TTC549 (cell line): ENCODE measurements around the gene CAV2.

Experiments used
- FAIRE-seq: peaks from 2 replicates; lab custom pipeline; 2012; peaks lifted over from hg19 to GRCh38; lab: Jason Lieb, UNC

Gene CAV2

DNA sequence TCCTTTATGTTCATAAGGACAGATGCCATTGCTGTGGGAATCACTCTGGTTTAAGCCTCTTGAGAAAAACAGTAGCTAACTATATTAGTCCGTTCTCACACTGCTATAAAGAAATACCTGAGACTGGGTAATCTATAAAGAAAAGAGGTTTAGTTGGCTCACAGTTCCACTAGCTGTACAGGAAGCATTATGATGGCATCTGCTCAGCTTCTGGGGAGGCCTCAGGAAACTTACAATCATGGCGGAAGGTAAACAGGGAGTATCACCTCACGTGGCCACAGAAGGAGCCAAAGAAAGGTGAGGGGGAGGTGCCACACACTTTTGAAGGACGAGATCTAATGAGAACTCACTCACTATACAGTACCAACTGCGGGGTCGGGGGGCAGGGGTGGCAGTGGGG lies 2.9 kb upstream of the CAV2 start:
- FAIRE-seq = no peak

DNA sequence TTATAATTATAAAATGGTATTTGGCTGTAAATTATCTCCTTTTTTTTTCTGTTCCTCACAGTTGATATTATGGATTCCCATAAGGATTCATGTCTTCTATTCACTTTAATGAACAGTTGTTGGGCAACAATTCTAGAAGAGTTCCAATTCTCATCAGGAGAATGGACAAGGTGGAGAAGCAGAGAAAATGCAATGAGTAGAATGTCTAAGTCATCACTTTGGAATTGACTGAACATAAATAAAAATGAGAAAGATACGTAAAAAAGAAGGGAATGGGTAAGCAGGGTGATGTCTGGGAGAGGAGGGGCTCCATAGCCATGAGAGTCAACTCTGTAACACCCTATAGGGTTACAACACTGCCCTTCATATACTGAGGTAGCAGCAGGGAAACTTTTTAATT lies 1.8 kb upstream of the CAV2 start:
- FAIRE-seq = no peak

DNA sequence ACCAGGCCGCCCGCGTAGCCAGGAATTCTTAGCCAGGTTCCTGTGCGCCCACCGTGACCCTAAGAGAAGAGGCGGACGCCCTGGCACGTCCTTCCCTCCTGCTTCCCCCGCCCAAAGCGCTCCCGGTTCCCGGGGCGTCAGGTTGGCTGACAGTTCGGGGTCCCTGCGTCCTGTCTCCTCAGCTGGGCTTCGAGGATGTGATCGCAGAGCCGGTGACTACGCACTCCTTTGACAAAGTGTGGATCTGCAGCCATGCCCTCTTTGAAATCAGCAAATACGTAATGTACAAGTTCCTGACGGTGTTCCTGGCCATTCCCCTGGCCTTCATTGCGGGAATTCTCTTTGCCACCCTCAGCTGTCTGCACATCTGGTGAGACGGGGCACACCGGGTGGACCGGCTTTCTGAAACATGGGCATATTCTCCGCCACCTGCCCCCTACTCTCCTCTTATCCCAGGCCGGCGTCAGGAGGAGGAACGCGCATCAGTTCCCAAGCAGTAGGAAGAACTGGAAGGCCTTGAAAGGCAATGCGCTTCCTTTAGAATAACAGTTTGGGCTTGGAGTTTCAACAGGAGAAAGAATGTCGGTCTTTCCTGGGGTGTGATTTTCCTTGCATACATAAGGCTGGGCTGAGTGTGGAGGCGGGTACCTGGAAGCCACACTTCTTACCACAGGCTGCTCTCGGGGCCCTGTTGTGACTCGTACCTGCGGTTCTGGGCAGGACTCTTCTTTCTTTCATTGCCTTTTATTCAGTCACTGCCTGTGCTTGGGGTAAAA lies 728 bp downstream of the CAV2 start:
- no peak for FAIRE-seq

DNA sequence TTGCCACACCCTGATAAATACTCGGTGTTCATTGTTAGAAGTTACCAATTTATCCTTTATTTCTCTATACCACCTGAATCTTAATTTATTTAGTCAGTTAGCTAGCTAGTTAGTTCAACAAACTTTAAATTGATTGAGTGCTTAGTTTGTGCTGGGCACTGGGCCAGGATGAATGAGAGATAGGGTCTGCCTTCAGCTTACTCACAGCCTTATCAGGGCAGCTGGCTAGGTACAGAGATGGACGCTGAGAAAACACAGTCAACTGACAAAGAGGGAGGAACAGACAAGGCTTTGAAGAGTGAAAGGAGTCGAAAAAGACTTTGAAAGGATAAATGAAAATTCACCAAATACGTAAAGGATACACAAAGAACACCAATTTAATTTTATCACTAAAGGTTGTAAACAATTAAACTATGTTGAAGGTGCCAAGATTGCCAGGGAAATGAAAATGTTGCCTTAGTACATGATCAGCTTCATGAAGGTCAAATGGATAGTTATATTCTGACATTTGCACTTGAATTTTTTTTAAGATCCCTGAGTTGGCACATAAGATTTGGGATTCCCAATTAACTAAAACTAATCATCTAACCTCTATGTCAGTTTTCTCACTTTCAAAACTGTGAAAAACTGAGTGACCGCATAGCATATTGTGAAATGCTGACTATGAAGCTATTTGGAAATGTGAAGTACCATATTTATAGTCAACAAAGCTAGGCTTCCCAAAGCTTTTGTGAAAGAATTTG lies 2.1 kb downstream of the CAV2 start:
- no peak for FAIRE-seq

DNA sequence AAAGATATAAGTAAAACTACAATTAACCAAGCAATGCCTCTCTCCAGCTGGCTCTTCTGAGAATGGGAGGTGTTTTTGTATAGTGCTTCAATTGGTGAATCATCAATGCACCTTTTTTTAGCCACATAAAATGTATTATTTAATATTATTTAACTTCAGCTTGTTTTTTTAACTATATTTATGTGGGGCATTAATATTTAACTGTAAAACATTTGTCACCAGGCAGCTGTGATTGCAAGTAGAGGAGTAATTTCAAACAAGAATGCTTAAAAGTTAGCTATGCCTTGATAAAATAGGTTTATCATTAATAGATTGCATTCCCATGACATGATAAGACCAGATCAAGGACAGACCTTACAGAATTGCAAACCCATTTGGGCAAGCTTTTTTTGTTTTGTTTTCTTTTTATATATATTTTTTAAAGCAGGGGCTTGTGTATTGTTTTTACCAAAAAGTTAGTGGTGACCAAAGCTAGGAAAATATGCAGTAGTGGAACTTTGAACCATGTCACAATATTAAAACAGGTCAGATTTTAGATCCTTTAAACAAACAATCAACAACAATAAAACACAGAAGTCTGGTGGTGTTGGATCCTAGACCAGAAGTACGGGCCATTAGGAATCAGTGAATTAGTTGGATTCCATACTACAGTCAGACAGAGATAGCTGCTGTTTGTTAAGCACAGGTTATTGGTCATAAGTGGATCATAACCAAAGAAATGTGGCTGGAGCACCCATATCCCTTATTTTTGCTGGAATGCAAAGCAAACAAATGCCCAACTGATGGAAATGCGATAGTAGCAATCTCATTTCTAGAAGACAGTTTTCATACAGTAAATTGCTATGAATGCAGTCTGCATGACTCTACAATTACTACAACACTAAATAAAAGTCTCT lies 2.9 kb downstream of the CAV2 start:
- no peak for FAIRE-seq

DNA sequence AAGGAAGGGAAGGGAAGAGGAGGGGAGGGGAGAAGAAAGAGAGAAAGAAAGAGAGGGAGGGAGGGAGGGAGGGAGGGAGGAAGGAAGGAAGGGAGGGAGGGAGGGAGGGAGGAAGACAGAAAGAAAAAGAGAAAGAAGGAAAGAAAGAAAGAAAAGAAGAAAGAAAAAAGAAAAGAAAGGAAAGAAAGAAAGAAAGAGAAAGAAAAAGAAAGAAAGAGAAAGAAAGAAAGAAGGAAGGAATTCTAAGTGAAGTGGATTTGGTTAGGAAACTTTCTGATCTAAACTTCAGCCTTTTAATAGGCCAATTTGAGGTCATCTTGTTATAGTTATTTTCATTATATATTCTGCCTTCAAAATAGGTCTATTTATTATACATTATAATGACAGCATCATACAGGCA lies 4.3 kb downstream of the CAV2 start:
- FAIRE-seq = no peak

DNA sequence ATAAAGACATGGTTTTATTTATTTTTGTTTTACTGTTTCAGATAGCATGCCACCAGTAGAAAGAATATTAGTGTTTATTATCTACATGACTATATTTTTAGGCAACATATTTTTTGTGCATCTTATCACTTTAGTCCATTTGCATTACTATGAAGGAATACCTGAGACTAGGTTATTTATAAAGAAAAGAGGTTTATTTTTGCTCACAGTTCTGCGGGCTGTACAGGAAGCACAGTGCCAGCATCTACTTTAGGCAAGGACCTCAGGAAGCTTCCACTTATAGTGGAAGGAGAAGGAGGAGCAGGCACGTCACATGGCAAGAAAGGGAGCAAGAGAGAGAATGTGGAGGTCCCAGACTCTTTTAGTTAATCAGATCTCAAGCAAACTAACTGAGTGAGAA lies 5.7 kb downstream of the CAV2 start:
- FAIRE-seq = no peak

DNA sequence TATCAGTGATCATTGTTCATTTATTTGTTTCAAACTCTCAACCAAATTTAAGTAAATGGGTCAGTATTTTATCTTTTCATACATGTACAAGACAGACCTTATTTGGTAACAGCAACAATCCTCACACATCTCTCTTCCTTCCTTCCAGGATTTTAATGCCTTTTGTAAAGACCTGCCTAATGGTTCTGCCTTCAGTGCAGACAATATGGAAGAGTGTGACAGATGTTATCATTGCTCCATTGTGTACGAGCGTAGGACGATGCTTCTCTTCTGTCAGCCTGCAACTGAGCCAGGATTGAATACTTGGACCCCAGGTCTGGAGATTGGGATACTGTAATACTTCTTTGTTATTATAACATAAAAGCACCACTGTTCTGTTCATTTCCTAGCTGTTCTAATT lies 6.3 kb downstream of the CAV2 start:
- no peak for FAIRE-seq

DNA sequence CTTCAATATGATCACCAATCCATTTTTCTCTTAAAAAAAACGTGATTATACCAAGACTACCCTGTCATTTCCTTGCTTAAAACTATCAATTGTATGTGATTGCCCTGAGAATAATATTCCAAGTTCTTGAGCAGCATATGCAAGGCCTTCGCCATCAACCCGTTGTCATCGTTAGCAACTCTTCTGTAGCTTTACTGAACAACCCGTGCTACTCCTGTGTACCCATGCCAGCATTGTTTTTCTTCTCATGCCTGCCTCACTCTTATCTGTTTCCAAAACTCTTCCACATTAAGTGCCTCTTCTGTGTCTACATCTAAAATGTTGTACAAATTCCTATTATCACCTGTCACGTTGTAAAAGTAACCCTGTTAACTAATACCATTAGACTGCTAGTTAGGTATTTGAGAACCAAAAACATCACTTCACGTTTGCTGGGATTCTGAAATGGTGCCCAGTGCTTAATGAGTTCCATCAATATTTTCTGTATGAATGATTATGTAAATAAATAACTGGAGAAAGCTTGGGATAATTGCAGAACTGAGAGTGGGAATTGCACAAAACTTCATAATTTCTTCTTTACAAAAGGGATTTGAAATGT lies 10.5 kb downstream of the CAV2 start:
- FAIRE-seq = no peak

DNA sequence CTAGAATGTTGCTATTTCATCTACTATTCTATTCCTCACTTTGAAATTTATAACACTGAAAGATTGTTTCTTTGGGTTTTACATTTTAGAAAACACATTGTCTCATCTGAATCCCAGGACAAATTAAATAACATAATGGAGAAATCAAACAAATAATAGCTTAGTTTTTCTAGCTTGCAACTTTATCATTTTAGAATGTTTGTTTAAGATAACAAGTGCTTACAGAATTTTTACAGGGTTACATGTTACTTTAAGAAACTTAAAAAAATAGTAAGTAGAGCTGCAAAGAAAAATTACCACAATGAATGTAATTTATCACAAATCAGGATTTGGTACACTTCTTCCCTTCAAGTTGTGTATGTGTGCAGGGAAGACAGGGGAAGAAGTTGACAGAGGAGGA lies 11.3 kb downstream of the CAV2 start:
- no peak for FAIRE-seq

DNA sequence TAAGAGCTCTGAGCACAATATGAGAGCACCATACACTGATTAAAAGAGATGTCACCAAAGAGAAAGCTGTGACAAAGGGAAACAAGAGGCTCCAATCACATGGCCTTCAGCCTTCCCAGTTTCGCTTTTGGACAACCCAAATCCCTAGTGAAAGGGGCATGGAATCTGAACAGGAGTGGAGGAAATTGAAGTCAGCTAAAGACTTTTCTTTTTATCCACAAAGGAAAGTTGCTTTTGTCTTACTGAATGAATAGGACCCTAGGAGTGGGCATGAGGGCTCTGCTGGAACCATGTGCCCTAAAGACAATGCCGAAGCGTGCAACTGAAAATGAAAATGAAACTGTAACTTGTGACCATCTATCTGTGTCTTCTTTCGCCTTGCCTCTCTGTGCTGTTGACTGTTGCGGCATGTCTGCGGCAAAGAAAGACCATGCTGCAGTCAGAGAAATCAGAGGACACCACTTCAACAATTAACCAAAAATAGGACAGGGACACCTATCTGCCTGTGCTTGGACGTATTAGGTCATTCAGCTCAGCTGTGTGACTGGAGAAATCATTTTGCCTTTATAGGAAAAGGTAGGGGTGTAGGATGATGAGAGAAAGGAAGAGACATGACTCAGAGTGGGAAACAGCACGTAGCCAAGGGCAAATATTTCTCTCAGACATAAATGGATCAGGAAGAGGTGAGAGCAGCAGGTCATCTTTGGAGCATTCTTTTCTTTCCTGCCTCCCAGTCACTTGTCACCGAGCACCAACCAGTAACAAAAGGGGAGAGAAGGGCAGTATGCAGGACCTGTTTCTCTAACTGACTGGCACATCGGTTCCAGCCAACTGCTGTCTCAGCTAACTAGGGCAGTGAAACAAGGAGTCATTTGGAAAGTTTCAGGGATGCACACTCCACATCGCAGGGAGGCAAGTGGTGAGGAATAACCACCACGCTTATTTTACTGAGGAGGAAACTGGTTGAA lies 12.3 kb downstream of the CAV2 start:
- no peak for FAIRE-seq

DNA sequence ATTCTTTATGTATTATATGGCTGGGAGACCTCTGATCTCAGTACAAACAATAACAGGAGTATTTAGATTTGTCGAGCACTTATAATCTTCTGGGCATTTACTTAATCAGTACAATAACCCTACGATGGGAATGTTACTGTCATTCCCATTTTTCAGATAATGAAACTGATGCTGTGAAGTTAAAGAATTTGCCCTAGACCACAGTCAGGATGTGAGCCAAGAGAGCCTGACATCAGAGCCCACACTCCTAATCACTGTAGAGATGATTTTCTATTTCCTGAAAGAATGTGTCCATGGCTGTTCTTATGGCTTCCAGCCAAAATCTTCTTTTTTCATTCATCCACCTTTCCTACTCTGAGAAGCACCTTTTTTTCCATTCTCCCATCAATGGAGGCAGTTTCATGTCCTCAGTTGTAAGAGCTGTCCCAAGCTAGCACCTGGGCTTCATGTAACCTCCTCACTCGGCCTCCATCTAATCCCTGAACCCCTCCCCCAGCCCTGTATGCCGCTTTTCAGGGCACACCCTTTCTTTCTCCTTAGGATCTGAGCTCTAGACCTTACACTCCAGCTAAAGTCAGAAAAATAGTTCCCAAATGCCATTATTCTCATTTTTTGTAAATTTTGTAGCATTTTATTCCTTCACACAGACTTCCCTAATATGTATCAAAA lies 13.1 kb downstream of the CAV2 start:
- FAIRE-seq = no peak

DNA sequence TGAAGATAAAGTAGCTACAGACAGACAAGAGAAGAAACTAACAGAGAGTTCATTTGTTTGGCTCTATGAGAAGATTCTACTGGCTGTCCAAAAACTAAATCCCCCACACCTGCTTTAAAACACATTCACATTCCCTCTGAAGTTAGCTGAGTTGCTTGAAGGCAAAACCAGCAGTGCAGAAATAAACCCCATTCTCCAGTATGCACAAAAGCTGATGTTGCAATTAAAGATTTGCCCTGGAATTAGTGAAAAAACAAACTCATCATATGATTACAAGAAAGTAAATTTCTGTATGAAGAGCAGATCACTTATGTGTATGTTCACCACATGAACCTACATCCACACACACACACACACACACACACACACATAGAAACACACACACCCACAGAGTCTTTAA lies 16.0 kb downstream of the CAV2 start:
- FAIRE-seq = no peak

DNA sequence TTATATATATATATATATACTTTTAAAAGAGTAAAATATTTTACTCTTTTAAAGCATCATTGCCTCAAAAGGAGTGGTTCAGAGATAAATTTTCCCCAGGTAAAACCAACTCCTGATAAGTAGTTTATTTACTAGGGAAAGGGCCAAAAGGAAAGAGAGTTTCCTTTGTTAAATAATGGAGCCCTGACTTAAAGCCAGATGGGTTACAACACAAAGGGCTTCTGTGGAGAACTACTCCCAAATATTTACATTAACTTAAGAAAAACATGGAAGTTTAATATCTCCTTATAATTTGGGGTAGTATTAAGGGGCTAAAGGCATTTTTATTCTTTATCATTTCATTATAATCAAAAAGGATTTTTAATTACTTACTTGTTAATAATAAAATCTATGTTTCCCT lies 16.8 kb downstream of the CAV2 start:
- FAIRE-seq = no peak

DNA sequence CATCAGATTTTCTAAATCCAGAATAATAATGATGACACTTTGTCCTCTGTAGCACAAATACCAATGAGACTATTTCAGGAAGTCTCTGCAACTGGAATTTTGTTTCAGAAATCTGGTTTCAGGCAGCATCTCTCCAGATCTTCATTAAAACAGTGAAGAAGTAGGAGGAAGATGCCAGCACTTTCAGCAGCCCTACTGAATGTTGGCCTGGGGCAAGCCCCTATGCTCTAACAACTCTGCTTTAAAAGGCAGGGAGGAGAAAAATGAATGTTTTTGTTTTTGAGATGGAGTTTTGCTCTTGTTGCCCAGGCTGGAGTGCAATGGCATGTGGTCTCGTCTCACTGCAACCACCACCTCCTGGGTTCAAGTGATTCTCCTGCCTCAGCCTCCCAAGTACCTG lies 18.1 kb downstream of the CAV2 start:
- FAIRE-seq = no peak

DNA sequence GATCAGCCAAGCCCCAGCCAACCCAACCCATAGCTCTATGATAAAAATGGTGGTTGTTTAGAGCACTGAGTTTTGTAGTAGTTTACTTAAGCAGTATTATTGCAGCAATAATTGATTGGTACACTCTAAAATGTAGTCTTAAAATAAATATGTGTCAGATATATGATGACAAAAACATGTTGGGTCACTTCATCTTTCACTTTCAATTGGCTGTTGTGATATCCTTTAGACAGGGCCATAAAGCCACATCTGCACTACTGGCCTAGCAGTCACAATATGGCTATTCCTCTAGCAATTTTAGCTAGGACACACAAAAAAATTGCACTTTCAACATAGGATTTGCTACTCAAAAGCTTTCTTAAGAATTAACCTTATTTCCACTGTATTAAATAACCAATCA lies 19.4 kb downstream of the CAV2 start:
- FAIRE-seq = no peak

DNA sequence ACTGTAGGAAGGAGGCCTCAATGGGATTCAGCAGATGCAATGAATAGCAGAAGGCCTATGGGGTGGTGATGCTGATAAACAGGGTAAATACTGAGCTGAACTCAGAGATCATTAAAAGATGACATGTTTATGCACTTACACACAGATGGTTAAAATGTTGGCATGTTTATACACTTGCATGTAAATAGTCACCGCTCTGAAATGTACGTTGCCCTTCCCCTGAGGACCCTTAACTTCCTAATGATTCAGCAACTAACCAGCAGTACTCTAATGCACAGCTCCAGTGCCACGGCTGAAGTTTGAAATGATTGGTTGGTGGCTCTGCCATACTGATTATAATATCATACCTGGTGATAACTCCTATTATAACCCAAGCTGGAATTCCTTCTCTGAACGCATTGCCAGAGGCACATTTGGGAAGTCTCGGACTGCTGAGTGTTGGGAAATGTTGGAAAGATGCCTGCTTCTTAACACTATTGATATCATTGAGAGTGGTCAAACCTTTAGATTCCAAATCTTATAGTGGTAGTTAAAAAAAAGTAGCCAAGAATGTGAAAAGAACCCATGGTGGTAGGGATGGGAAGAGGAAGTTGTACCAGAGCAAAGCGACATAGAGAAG lies 21.6 kb downstream of the CAV2 start:
- FAIRE-seq = no peak

DNA sequence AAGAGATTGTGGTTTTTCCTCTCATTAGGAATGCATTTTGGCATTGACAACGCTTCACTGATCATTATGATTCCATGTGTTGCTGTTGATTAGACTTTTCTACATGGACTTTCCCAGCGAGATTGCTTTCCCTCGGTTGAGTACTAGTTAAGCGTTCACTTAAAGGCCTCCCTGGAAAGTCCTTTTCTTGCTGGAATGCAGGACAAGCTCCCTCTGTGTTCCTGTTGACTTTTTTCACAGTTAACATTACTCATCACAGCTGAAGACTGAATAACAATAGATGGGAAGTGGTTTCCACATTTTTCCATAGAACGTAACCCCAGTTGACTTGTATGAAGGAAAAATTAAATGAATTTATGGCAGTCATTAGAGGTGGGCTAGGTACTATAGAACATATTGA lies 22.7 kb downstream of the CAV2 start:
- FAIRE-seq = no peak

DNA sequence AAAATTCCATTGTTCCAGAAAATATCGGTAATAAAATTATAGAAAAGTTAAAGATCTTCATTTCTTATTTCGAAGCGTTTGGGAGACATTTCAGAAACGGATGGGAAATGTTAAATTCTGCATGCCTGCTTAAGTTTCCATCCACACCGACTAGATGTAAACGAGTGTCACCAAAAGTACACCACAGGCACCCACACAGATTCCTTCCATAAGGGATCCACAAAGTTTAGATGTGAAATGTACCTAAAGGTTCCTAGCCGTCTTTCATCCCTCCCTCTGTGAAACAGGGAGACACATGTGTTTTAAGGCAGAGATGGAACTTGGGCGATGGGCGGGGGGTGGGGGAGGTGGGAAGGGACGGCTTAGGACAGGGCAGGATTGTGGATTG lies 24.7 kb downstream of the CAV2 start:
- no peak for FAIRE-seq

DNA sequence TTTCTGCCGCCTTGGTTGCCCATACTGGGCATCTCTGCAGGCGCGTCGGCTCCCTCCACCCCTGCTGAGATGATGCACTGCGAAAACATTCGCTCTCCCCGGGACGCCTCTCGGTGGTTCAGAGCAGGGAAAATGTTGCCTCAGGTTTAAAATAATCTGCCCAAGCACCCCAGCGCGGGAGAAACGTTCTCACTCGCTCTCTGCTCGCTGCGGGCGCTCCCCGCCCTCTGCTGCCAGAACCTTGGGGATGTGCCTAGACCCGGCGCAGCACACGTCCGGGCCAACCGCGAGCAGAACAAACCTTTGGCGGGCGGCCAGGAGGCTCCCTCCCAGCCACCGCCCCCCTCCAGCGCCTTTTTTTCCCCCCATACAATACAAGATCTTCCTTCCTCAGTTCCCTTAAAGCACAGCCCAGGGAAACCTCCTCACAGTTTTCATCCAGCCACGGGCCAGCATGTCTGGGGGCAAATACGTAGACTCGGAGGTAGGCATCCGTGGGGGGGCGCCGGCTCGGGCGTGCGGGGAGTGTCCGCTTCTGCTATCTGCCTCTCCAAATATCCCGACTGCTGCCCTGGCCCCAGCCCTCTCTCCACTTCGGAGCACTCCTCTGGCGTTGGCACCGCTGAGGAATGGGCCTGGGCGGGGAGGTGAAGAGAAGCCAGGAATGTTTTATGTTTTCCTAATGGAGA lies 25.2 kb downstream of the CAV2 start, which contains the start of gene CAV1:
Gene CAV1 (plus strand): TSS at position 428 of the 689 bp plus-strand sequence. CDS start 27 bp downstream, at position 455.
- FAIRE-seq = no peak
